ENCODE measurements around the gene DPP6. TPM values are rescaled to one million over a fixed set of nuclear protein-coding genes. Genes with fewer than 3 reads are reported as not detected.

The DPP6 gene
- total RNA-seq, 1 experiment from 2014 or later = 7.9 TPM

DNA sequence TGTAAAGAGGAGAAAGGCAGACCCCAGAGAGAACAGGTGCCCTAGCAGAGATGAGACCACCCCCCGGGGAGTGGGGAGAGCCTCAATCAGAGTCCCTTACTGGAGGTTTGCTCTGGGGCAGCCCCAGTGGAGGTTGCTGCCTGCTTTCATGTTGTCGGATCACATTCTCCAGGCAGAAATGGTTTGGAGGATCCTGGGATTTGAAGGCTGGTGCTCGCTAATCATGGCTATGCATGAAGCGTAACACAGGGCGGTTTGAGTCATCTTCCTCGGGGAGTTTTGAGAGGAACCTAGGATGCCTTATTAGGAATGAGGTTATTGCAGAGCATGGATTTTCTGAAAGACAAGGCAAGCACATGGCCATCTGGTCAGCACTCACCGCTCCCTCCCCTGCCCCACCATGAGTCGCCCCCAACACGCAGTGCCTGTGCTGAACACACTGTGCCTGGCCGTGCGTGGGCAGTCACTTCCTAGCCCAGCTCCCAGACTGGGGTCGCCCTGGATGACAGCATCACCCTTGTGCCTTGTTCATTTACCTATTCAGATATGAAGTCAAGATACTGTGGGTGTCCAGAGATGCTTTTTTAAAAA, 319.9 kb downstream of the DPP6 start:
- in situ Hi-C loops (cut with HindIII; ENCODE audit: low sequenced_read_pairs) = no loop called here
- peak; percentile 47 for DNase-seq (ENCODE audit: low spot score)

DNA sequence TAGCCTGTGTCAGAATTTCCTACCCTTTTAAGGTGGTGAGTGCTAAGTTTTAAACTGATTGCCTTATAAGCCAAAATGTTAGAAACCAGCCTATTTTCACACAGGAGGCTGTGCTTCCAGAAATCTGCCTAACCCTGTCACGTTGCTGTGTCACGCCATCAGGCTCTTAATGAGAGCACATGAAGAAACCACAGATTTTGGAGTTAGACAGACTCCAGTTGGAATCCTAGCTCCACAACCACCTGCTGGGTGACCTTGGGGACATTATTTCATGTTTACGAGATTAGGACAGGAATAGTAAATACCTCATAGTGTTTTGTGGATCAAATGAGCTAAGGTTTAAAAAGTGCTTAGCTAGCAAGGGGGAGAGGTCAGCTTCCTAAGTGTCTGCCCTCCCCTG, 321.8 kb downstream of the DPP6 start:
- in situ Hi-C loops (cut with HindIII; ENCODE audit: low sequenced_read_pairs) = no loop called here
- peak; percentile 30 for DNase-seq (ENCODE audit: low spot score)

DNA sequence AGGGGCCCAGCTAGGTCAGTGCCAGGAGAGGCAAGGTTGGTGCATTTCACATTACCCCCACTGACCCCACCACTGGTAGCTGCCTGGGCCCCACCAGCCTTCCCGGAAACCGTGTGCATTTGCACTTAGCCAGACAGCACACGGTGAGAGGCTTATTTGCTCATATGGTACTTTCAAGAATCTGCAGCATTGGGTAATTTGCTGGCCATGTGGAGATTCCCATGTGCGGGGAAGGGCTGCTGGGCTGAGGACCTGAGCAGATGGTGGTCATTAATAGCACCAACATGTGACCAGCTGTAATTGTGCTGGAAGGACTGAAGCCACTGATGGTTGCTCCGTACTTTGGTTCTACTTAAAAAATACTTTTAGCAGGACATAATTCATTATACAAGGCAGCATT, 323.8 kb downstream of the DPP6 start:
- in situ Hi-C loops (cut with HindIII; ENCODE audit: low sequenced_read_pairs) = no loop called here
- DNase-seq (ENCODE audit: low spot score) = peak; percentile 92

DNA sequence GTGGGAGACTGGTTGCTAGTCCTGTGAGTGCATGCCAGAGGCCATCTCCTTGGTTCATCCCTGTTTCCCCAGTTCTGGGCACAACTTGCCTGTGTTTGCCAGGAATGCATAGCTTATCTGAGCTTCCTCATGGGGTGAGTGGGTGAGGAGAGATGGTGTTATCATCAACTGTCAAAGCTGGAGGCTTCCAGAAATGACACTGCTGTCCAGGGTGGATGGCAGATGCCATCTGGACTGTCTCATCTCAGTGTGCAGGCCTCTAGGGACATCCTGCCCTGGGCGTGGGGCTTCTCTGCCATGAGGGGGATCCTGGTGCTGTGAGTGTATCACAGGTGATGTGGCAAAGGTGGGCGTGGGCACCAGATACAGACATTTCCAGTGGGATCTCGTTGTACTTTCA, 328.6 kb downstream of the DPP6 start:
- in situ Hi-C loops (cut with HindIII; ENCODE audit: low sequenced_read_pairs) = no loop called here
- no peak for DNase-seq (ENCODE audit: low spot score)

DNA sequence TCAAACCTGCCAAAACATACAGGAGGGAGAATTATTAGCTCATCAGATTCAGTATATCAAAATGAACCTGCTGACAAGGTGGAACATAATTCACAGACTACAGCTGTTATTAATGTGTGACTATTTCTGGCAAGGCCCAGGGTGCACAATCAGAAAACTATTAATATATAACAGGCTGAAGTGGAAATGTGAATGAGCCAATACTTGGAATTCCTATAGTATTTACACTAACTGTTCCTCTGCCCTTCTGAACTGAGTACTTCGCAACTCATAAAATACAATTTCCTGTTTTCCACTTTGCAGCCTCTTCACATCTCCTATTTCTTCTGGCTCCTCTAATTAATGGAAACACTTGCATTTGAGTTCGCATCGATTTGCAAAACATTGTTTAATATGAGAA, 330.8 kb downstream of the DPP6 start:
- in situ Hi-C loops (cut with HindIII; ENCODE audit: low sequenced_read_pairs) = no loop called here

DNA sequence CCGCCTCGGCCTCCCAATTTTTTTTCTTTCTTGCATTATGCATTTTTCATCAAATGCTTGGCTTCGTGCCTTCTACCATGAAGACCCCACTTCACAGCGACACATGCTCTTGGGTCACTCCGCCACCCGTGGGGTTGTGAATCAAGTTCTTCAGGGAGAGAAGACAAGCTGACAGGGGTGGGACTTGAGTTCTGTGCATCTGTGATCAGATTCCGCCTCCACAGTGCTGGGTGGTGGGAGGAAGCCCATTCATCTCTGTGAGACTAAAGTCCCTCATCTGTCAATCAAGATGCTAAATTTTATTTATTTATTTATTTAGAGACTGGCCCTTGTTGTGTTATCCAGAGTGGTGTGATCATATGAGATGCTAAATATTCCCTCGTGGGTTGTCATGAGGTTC, 333.0 kb downstream of the DPP6 start:
- DNase-seq (ENCODE audit: low spot score) = no peak
- in situ Hi-C loops (cut with HindIII; ENCODE audit: low sequenced_read_pairs) = no loop called here

More for the DNA sequence above, 330.8 kb downstream of the DPP6 start:
- DNase-seq (ENCODE audit: low spot score) = no peak

DNA sequence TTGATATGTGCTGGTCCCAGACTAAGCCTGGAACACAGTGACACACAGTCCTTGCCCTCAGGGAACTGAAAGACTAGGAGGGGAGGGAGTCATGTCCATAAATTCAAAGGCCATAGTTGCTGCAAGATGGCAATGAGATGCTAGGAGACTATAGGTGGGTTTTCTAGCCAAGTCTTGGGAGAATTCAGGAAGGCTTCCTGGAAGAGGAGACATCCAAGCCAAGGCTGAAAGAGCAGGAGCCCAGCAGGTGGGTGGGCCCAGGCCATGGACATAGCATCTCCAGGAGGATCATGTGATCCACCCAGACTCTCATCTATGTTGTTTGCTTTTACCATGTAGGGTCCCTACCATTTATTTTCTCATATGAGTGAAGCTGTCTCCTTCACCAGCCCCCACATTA, 335.1 kb downstream of the DPP6 start:
- DNase-seq (ENCODE audit: low spot score) = no peak
- in situ Hi-C loops (cut with HindIII; ENCODE audit: low sequenced_read_pairs) = no loop called here

DNA sequence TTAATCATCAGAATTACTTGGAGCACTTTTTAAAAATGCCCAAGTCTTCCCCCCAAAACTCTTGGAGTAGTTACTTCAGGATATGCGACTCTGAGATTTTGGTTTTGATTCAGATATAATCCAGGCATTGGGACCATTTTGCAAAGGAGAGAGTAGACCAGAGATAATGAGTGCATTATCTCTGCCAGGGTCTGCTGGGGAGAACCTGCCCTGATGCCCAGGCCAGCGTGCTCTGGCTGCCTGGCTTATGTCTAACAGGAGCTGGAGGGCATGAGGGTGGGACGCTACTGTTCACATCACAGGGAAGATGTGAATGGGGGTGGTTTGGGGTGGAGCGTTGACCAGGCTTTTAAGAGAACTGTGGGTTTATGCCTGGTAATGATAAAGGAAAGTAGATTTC, 336.2 kb downstream of the DPP6 start:
- DNase-seq (ENCODE audit: low spot score) = no peak
- in situ Hi-C loops (cut with HindIII; ENCODE audit: low sequenced_read_pairs) = no loop called here

DNA sequence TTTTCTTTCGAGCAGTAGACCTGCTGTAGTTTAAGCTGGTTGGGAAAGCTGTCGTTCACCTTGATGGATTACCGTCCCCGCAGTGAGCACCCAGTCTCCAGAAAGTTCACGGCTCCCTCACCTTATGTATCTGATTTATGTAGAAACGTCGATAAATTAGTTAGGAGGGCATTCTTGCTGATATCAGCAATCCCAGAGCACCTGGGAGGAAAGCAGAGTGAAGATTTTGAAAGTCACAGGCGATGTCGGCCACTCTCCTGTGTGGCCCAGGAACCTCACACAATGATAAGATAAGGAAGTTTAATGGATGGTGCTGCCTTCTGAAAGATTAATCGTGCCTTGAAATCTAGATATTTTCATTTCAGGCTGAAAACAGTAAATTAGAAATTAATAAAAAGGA, 336.8 kb downstream of the DPP6 start:
- DNase-seq (ENCODE audit: low spot score) = no peak
- in situ Hi-C loops (cut with HindIII; ENCODE audit: low sequenced_read_pairs) = no loop called here

DNA sequence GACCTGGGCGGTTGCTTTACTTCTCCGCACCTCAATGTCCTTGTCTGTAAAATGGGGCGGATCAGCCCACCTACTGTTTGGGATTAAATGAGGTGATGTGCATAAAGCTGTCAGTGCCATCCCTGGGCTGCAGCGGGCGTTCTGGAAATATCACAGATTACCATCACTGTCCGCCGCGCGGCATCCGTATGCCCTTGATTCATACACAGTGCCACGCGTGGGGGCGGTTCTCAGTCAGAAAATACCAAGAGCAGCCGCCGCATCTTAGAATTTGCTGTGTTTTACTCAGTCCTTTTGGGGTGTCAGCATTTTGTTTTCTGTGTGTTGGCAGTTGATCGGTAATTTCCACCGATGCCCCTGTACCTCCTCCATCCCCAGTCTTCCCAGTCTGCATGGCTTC, 338.8 kb downstream of the DPP6 start:
- in situ Hi-C loops (cut with HindIII; ENCODE audit: low sequenced_read_pairs) = no loop called here
- DNase-seq (ENCODE audit: low spot score) = no peak

DNA sequence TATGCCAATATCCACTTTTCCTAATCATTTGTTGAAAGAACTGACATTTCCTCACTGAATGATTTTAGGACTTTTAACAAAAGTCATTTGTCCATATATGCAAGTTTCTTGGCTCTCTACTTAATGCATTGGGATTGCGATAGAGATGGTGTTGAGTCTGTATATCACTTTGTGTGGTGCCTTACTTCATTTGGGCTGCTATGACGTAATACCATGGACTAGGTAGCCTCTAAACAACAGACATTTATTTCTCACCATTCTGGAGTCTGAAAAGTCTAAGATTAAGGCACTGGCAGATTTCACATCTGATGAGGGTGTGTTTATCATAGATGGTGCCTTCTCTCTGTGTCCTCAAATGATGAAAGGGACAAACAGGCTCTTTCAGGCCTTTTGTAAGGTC, 342.6 kb downstream of the DPP6 start:
- DNase-seq (ENCODE audit: low spot score) = no peak
- in situ Hi-C loops (cut with HindIII; ENCODE audit: low sequenced_read_pairs) = no loop called here

DNA sequence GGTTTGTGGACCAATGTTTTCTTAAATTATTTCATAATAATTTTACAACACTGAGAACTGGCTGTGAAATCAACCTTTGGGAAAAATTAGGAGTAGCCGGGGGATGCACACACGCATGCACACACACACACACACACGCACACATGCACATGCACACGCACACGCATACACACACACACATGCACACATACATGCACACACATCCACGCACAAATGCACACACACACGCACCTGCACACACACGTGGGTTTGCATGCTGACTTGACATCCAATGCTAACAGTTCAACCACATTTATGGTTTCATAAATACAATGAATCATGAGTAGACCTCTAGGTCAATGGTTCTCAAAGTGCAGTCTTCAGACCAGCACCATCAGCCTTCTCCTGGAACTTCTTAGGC, 354.1 kb downstream of the DPP6 start:
- in situ Hi-C loops (cut with HindIII; ENCODE audit: low sequenced_read_pairs) = no loop called here
- no peak for DNase-seq (ENCODE audit: low spot score)

DNA sequence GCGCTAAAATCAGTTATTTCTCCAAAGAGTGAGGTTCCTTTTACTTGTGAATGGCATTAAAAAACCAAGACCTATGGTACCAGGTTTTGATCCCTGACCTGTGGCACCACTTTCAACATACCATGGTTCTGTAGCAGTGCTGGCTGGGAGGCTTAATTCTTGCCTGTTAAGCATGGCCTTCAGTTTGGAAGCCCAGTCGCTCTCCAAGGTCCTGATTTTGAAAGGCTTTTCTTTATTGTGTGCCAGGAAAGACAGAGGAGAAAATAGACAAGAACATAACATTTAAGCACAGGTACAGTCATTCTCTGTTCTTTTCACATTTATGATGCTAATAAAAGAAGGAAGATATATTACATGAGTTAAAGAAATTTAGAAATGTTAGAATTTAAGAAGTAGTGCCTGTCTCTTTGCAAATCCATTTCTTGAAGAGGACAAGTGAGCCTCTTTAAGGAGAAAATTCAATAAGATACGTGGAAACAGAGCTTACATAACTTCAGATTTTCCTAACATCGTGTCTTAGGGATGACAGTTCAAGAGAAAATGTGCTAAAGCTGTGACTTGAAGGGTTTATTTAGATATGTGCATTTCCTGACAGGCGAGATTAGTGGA, 357.6 kb downstream of the DPP6 start:
- in situ Hi-C loops (cut with HindIII; ENCODE audit: low sequenced_read_pairs) = no loop called here
- no peak for DNase-seq (ENCODE audit: low spot score)

DNA sequence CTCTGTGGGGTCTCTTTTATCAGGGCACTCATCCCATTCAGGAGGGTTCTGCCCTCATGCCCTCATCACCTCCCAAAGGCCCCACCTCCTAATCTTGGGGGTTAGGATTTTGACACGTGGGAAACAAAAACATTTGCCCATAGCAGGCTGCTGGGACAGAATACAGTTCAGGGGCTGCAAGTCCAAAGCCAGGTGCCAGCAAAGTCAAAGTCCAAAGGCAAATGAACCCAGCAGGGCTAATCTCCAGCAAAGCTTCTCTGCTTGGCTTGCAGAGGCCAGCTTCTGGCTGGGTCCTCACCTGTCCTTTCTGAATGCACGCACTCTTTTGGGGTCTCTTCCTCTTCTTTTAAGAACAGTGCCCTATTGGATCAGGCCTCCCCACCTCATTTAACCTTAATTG, 359.9 kb downstream of the DPP6 start:
- in situ Hi-C loops (cut with HindIII; ENCODE audit: low sequenced_read_pairs) = no loop called here
- DNase-seq (ENCODE audit: low spot score) = no peak

DNA sequence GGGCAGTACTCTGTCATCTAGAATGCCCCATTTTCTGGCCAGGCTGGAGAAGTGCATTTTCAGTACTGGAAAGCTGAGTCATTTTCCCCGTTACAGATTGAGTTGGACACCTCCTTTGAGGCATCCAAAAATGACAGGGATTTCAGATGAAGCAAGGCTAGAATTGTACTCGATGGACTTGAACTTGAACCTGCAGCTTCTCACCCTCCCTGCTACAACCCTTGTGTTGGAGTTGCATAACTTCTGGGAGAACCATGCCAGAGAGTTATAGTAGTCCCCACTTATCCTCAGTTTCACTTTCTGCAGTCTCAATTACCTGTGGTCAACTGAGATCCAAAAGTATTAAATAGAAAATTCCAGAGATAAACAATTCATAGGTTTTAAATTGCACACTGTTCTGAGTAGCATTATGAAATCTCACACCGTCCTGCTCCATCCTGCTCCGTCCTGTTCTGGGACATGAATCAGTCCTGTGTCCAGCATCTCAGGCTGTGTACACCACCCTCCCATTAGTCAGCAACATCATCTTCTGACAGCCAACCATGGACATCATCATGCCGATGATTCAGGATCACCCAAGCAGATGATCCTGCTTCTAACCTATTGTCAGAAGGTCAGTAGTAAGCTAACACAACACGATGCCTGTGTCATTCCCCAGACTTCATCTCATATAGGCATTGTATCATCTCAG, 363.7 kb downstream of the DPP6 start:
- DNase-seq (ENCODE audit: low spot score) = no peak
- in situ Hi-C loops (cut with HindIII; ENCODE audit: low sequenced_read_pairs) = no loop called here

DNA sequence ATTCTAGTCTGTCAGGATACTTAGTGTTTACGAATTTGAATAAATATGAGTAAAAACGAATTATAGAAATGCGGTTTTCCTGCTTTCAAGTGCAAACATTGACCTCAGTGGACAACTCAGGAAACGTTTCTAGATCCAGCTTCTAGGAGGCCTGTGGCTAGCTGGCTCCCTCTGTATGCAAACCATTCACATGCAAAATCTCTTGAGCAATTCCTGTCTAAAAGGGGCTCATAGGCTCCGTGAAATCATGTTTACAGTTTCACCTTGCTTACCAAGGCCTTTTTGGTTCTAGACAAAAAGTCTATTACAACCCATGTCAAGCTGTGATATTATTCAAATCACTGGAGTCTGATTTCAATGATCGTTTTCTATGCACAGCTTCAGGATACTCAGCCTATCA, 364.5 kb downstream of the DPP6 start:
- in situ Hi-C loops (cut with HindIII; ENCODE audit: low sequenced_read_pairs) = no loop called here
- no peak for DNase-seq (ENCODE audit: low spot score)

DNA sequence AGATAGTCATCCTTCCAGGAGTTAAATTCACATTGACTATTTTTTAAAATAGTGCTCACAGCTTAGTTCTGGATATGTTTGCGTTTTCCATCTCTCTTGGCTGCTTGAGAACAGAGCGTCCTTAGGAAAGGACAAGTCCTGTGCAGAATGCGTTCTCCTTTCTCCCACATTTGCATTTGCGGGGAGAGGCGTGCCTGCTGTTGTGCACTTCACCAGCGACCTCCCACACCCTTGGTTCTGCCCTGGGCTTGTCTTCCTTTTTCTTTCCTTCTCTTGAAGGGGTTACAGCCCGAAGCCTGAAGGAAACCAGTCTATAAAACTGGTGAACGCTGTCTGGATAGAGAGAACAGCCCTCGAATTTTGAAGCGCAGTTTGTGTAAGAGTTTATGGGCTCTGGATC, 367.1 kb downstream of the DPP6 start:
- in situ Hi-C loops (cut with HindIII; ENCODE audit: low sequenced_read_pairs) = no loop called here
- DNase-seq (ENCODE audit: low spot score) = no peak

DNA sequence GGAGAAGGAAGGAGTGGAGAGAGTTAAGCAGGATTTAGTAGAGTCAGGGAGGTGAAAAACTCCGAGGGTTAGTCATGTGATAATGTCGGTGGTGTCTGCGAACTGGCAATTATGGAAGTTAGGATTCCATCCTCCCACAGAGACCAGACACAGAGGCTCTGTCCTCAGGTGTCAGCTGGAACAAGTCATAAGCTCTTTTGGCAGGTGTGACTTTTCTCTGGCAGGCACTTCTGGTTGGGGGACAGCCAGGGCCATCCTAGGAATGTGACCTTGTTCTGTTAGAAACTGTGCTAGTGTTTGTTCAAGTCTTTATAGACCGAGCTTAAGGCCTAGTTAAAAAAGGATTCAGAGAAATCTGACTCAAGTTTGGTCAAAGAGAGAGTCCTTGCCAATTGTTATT, 371.0 kb downstream of the DPP6 start:
- DNase-seq (ENCODE audit: low spot score) = peak; percentile 70
- in situ Hi-C loops (cut with HindIII; ENCODE audit: low sequenced_read_pairs) = no loop called here

DNA sequence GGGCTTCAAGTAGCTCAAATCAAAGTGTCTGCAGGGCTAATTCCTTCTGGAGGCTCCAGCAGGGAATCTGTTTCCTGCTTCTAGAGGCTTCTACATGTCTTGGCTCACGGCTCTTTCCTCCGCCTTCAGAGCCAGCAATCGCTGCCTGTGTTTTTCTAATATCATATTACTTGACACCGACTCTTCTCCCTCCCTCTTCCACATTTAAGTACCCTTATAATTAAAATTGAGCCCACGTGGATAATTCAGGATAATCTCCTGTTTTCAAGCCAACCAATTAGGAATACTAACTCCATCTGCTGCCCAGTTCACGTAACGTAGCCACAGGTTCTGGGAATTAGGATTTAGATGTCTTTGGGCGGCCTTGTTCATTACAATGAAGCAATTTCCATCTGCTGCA, 372.2 kb downstream of the DPP6 start:
- peak; percentile 53 for DNase-seq (ENCODE audit: low spot score)
- in situ Hi-C loops (cut with HindIII; ENCODE audit: low sequenced_read_pairs) = no loop called here

DNA sequence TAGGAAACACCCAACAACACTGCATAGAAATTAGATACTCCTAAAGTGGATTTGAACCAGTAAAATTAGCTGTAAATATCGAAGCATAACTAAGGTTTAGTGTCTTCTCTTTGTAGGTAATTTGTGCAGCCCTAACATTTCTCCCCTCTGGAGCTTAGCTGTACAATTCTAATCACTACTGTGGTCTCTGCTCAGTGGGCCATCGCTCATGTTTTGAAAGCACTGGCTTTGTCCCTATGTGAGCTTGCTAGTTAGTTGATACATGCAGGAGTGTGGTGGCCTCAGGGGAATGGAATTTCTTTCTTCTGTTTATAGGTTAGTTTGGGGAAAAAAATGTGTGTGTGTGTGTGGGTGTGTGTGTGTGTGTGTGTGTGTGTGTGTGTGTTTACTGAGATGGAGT, 373.1 kb downstream of the DPP6 start:
- in situ Hi-C loops (cut with HindIII; ENCODE audit: low sequenced_read_pairs) = no loop called here
- no peak for DNase-seq (ENCODE audit: low spot score)

DNA sequence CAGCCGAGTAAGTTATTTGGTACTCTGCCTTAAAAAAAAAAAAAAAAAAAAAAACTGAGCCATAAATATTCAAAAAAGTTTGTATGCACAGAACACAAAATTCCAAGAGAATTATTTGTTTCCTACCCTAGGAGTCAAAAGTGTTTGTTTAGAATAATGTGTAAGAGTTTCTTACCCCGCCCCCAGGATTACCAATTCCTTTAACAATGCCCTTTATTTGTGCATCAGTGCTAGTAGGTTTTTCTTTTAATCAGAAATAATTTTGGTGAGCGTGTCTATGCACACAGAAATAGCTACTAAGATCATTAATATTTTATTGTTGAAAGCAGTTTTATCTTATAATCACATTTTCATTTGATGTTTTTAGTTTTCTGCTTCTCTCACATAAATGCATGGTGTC, 374.6 kb downstream of the DPP6 start:
- DNase-seq (ENCODE audit: low spot score) = no peak
- in situ Hi-C loops (cut with HindIII; ENCODE audit: low sequenced_read_pairs) = no loop called here
